ENCODE measurements around the gene ZMIZ1. TPM values are rescaled to one million over a fixed set of nuclear protein-coding genes. Genes with fewer than 3 reads are reported as not detected.

Gene ZMIZ1
- total RNA-seq, 1 donor from 2014 or later: 84.7 TPM

GRCh38 chr10:79160191-79160590 is 91.4 kb downstream of the ZMIZ1 start:
- intact Hi-C loops (cut with DNase I): no loop called here
- DNase-seq (no peak), ATAC-seq (no peak)
- no peak for TF ChIP-seq CTCF (IDR thresholded peaks at IDR 0.05)
- H3K27ac ChIP-seq: peak overlapping the region; percentile 71
- no peaks in the 10 kb centered on the region for H3K27me3 ChIP-seq
- no peaks in the 10 kb centered on the region for H3K9me3 ChIP-seq
- H3K36me3 ChIP-seq: peaks cover 29% of the 10 kb centered on the region
- H3K4me1 ChIP-seq: peaks cover 63% of the 10 kb centered on the region
- no peak overlapping the region for H3K4me3 ChIP-seq

GRCh38 chr10:79161557-79161956 is 92.8 kb downstream of the ZMIZ1 start:
- H3K27me3 ChIP-seq: no peaks in the 10 kb centered on the region
- no peak for TF ChIP-seq CTCF (IDR thresholded peaks at IDR 0.05)
- DNase-seq: no peak
- intact Hi-C loops (cut with DNase I): no loop called here
- no peaks in the 10 kb centered on the region for H3K9me3 ChIP-seq
- no peak for ATAC-seq
- H3K27ac ChIP-seq: no peak overlapping the region
- peaks cover 32% of the 10 kb centered on the region for H3K36me3 ChIP-seq
- peaks cover 49% of the 10 kb centered on the region for H3K4me1 ChIP-seq
- H3K4me3 ChIP-seq: no peak overlapping the region

- Histone ChIP-seq H3K27ac (no peak overlapping the region), H3K36me3 (peaks cover 37% of the 10 kb centered on the region), H3K4me3 (no peak overlapping the region), H3K4me1 (peaks cover 45% of the 10 kb centered on the region), H3K27me3 (no peaks in the 10 kb centered on the region), H3K9me3 (no peaks in the 10 kb centered on the region)
- no peak for TF ChIP-seq CTCF (IDR thresholded peaks at IDR 0.05)
- ATAC-seq (no peak), DNase-seq (no peak)
- intact Hi-C loops (cut with DNase I): no loop called here
These were observed 93.3 kb downstream of the ZMIZ1 start for GRCh38 chr10:79162022-79162421.

GRCh38 chr10:79162861-79163665 is 94.3 kb downstream of the ZMIZ1 start:
- H3K4me3 ChIP-seq: no peak overlapping the region
- peaks cover 34% of the 10 kb centered on the region for H3K4me1 ChIP-seq
- peaks cover 43% of the 10 kb centered on the region for H3K36me3 ChIP-seq
- no peak for TF ChIP-seq CTCF (IDR thresholded peaks at IDR 0.05)
- peak overlapping the region; percentile 24 for H3K27ac ChIP-seq
- no peaks in the 10 kb centered on the region for H3K27me3 ChIP-seq
- intact Hi-C loops (cut with DNase I): no loop called here
- no peaks in the 10 kb centered on the region for H3K9me3 ChIP-seq
- peak; percentile 33 for ATAC-seq
- no peak for DNase-seq

DNA sequence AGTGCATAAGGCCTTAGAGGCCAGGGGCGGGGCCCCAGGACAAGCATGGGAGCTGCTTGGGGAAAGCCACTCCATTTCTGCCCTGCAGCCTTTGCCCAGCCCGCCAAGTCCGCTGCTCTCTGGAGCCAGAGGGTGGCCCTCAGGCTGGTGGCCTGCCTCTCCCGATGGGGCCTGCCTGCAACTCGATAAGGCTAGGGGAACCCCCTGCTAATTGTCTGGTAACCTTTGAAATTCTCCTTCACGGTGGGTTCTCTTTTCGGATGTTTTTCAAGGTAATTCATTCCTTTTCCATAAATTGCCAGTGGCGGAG is 94.9 kb downstream of the ZMIZ1 start:
- H3K4me1 ChIP-seq: peaks cover 29% of the 10 kb centered on the region
- no peak overlapping the region for H3K4me3 ChIP-seq
- H3K9me3 ChIP-seq: no peaks in the 10 kb centered on the region
- peaks cover 46% of the 10 kb centered on the region for H3K36me3 ChIP-seq
- no peak overlapping the region for H3K27ac ChIP-seq
- DNase-seq: no peak
- intact Hi-C loops (cut with DNase I): no loop called here
- no peak for ATAC-seq
- no peak for TF ChIP-seq CTCF (IDR thresholded peaks at IDR 0.05)
- H3K27me3 ChIP-seq: no peaks in the 10 kb centered on the region

DNA sequence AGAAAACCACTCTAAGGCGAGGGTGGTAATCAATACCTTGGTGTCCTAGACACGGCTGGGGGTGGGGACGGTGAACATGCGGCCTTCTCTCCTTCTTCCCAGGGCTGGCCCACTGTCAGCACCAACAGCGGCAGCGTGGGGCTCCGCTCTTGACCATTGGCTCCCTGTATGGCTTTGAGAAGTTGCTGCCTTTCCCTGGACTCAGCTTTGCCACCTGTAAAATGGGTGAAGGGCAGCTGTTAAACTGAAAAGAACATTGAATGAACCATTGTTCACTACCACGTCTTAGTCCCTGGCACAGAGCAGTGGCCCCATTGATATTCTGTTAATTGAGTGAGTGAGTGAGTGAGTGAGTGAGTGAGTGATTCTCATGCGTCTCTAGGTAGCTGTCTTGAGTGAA is 95.3 kb downstream of the ZMIZ1 start:
- DNase-seq (no peak), ATAC-seq (no peak)
- Histone ChIP-seq H3K27ac (no peak overlapping the region), H3K9me3 (no peaks in the 10 kb centered on the region), H3K4me1 (peaks cover 24% of the 10 kb centered on the region), H3K27me3 (no peaks in the 10 kb centered on the region), H3K4me3 (no peak overlapping the region), H3K36me3 (peaks cover 49% of the 10 kb centered on the region)
- intact Hi-C loops (cut with DNase I): no loop called here
- TF ChIP-seq CTCF (IDR thresholded peaks at IDR 0.05): no peak
